GM21717 (cell line): ENCODE measurements around the gene CDH23.

Experiments used
- ATAC-seq: cut with Tn5 transposase; IDR thresholded peaks from one replicate; pipeline ENCODE4 v1.9.1; 2021; ENCODE audit warnings: mild to moderate bottlenecking, moderate library complexity; ENCODE audit not compliant: unreplicated experiment

Gene CDH23

DNA sequence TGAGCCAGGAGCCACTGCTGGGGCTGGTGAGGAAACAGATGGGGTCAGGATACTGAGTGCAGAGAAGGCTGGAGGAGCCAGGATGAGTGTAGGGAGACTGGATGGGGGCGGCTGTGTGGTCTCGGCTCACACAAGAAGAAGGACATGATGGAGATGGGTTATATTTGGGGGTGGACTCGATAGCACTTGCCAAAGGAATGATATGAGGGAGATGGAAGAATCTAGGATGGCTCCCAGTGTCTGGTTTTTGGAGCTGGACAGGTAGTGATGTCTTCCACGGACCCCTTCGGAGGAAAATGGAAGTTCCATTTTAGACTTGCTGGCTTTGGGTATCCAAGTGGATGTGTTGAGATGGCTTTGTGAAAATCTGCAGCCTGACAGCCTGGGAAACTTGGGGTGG, 83.9 kb downstream of the CDH23 start:
- no peak for ATAC-seq

DNA sequence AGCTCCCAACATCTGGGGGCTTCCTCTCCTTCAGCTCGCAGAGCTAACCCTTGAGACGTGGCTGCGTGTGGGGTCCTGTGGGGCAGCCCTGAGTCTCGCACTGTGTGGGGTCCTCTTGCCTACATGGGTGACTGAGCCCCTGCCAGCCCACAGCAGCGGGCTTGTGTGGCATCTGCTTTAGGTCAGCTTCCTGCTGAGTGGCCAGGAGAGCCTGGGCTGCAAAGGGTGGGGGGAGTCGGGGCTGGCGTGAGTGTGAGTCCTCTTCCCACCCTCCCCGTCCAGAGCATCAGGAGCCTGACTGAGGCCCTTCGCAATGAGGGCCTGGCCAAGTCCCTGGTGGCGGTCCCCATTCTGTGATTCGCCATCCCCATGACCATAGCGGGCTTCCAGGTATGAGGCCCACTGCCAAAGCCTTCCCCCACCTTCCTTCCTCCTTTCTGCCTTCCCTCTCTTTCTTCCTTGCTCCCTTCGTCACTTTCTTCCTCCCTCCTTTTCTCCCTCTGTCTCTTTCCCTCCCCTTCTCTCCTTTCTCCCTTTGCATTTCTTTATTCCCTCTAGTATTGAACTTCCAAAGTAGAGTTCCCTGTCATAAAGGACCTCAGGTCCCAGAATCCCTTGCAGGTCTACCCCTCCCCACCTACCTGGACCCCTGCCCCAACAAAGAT, 85.2 kb downstream of the CDH23 start:
- ATAC-seq, result no peak

DNA sequence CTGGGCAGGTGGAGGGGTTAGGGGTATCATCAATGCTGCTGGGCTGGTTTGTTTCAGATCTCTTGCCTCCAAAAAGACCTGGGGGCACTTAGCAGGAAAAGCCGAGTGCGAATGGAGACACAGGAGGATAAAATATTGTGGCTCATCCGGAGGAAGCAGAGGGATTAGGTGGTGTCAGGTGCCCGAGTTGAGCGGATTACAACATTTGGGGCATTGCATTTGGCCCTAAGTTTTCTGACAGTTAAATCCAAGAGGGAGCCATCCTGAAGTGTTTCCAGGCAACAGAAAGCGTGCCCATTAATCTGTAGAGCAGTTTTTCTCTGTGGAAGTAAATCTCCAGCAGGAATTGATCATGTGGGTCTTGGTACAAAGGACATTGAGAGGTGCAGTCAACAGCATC, 85.9 kb downstream of the CDH23 start:
- no peak for ATAC-seq

GRCh38 chr10:71483135-71483534, 86.4 kb downstream of the CDH23 start:
- ATAC-seq, result no peak

DNA sequence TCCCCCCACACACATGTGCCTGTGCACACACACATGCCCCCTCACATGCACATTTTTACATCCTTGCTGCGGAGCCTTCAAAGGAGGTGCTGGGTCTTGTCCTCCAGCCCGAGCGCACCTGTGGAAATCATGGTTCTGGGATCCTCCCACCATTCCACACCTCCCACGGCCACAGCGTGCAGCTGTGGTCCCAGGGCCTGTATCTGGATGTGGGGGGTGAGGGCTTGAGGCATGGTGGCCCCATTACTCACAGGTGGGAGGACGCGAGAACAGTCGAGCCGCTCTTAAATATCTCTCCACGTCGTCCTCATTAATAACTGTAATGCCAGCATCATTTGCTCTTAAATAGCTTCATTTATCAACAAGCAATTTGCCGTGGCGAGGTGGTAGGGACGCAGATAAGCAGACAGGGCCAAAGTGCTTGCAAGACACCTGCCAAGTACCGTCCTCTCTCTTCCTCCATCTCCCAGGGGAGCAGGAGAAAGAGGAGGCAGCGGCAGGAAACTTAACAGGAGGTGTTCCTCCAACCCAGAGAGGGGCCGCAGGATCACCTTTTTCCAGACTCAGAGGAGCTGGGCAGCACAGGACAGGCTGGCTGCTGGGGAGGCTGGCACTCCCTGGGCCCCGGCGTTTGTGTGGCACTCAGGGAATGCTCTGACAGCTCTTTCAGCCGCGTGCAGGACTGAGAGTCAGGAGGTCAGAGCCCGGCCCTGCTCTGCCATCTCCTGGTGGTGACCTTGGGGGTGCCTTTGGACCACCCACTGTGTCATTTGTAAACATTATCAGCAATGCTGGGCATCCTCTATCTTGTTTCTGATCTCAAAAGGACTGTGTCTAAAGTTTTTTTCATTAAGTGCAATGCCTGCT, 87.4 kb downstream of the CDH23 start:
- ATAC-seq, result no peak

DNA sequence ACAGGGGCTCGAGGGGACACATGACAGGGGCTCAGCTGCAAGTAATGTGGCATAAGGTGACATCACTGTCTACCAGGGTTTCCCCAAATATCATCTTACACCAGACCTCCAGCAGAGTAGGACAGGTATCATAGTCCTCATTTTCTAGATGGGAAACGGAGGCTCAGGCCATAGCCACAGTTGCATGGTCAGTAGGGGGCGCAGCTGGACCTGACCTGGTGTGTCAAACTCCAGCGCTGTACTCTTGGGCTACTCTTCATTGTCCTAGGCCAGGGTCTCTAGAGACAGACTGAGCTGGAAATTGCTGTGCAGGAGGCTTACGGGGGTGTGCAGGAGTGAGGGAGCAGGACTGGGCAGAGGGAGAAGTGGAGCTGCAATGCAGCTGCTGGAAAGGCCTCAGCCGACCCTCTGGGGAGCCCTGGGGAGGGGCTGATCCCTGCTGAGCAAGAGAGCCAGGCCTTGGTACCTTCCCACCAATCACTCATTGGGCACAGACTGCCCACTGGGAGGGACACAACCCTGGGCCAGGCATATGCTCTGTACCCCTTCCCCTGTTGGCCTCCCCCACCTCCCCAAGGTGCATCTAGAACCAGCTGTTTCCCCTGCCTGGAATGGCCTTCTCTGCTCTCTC, 89.9 kb downstream of the CDH23 start:
- ATAC-seq, result no peak

DNA sequence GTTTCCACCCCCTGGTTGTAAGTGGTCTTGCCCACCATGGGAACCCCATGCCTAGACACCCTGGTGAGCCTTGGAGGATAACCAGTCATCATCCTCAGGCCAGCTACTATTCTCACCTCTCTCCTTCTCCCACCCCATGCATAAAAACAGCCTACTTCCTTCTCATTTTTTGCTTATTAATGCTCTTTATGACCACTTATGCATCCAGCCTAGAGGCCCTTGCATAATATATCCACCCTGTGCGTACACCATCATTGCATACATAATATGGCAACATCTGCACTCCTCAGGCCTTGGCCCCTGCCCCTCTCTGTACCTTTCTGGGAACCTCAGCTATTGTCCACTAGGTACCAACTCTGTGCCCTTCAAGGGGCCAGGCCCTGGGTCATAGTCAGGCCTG, 91.0 kb downstream of the CDH23 start:
- ATAC-seq, result no peak

- no peak for ATAC-seq
Observed at GRCh38 chr10:71489077-71489476, 92.4 kb downstream of the CDH23 start.

GRCh38 chr10:71492872-71493271, 96.2 kb downstream of the CDH23 start:
- no peak for ATAC-seq

- ATAC-seq, result no peak
Observed at GRCh38 chr10:71493741-71494140, 97.0 kb downstream of the CDH23 start.

- no peak for ATAC-seq
Observed at GRCh38 chr10:71494476-71494875, 97.8 kb downstream of the CDH23 start.

- no peak for ATAC-seq
Observed at GRCh38 chr10:71494980-71495381, 98.3 kb downstream of the CDH23 start.

GRCh38 chr10:71496927-71497762, 100.4 kb downstream of the CDH23 start:
- no peak for ATAC-seq

DNA sequence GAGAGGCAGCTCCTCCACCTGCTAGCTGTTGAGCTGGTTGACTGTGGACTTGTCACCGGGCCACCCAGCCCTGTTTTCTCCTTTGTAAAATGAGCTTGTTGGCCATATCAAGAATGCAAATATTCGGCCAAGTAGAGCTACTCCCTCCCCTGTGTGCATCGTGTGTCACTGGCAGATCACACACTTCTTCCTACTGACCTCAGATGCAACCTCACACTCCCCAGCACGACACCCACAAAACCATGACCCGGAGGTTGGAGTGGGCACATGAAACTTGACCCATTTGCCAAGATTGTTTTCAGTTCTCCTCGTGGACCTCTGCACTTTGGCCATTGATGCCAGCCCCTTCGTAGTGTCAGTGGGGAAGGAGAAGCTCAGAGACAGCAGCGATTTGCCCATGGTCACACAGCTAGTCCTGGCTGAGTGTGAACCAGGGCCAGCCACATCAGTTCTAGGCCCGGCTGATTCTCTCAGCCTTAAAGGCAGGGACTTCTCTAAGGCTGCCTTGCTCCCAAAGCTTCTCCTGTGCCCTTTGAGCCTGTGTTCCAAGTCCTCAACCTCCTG, 101.1 kb downstream of the CDH23 start:
- ATAC-seq, result no peak

DNA sequence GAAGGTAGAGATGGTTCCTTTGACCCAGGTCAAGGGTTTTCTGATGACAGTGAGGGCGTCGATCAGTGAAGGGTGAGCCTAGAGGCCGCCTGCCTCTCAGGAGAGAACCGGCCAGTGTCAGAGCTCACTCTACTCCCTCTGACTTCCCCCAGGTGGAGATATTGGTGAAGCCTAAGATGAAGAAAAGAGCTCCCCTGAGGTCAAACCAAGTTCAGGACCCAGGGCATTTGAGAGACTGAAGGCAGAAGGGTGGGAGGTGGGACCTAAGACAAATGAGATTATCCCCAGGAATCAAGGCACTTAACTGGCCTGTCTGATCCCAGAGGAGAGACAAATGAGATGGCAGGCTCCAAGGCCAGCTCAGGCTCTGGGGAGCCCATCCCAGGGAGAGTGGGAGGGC, 104.7 kb downstream of the CDH23 start:
- no peak for ATAC-seq

DNA sequence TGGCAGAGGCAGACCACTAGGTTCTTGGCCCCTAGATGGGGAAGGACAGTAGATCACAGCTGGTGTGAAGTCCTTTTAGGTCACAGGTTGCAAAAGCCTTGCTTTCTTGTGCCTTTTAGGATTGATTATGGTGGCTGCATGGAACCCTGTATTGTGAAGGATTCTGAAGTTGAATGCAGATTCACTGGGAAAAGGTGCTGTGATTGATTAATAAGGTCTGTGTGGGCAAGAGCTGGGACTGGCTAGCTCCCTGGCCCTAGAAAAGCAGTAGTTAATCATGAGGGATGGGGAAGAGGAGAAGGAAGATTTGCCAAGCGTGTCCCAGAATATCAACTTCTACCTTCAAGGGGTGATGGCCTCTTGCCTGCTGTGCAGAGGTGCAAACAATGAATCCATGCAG, 105.5 kb downstream of the CDH23 start:
- ATAC-seq, result no peak

DNA sequence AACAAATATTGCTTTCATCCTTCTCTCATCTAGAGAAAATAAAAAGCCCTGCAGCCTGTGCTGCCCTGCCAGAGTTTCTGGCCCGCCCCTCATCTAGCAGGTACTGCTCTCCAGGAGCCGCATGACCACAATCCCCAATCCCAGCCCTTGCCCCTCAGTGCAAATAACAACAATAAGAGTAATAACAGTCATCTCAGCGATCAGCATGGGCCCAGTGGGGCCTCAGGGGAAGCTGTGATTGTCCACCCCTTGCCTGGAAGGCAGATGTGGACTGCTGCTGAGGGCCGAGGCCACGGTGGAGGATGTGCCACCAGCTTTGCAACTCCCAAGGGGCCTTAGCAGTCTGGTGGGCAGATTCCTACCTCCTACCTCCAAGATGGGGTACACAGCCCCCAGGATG, 106.1 kb downstream of the CDH23 start:
- no peak for ATAC-seq

GRCh38 chr10:71504168-71504567, 107.4 kb downstream of the CDH23 start:
- ATAC-seq, result no peak

- no peak for ATAC-seq
Observed at GRCh38 chr10:71504570-71504969, 107.8 kb downstream of the CDH23 start.

GRCh38 chr10:71505862-71506261, 109.1 kb downstream of the CDH23 start:
- ATAC-seq, result no peak

DNA sequence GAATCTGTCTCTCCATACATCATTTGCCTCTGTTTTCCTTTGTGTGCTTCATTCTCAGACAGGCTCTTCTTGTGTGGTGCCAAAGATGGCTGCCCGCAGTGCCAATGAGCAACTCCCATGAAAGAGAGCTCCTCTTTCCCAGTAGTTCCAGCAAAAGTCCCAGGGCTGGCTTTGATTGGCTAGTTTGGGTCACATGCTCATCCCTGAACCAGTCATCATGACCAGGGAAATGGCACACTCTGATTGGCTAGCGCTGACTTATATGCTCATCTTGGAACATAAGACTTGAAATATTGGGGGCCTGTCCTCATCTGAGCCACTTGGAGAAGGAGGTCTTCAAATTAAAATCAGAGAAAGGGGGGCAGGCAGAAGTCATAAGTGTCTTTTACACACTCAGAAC, 112.7 kb downstream of the CDH23 start:
- ATAC-seq, result no peak
